HepG2 (cell line): Measurements from ENCODE around the gene NFATC3. TPM values are rescaled to one million over a fixed set of nuclear protein-coding genes. Genes with fewer than 3 reads are reported as not detected.

Source experiments
- ATAC-seq: fragments of 200-7000 bp; cut with Tn5 transposase; 3 replicates; pipeline ENCODE4 v1.9.1; 2020; ENCODE audit warnings: mild to moderate bottlenecking, moderate library complexity
- BruUV-seq: library from RNA; stranded (reverse); fragments of 400-500 nt; replicated peaks from 2 replicates; lab custom pipeline; 2021; lab: Mats Ljungman, UMichigan
- CTCF ChIA-PET: fragments of 300-600 bp; formaldehyde crosslinking; extraction: SDS; loops from one replicate; lab custom pipeline; 2021; ENCODE audit warnings: low total read pairs, inconsistent platforms, low intra/inter-chr PET ratio; lab: Yijun Ruan, JAX
- POLR2A ChIA-PET: fragments of 350-600 bp; sonication (Branson Sonifier 250); formaldehyde crosslinking; loops from one replicate; lab custom pipeline; 2020; ENCODE audit warnings: antibody characterized with exemption, inconsistent platforms; lab: Yijun Ruan, JAX
- DNase-seq: peaks from one replicate; pipeline ENCODE4 v3.0.0-alpha.2; 2015; ENCODE audit warnings: low spot score
- FAIRE-seq: peaks from 3 replicates; lab custom pipeline; 2011; peaks lifted over from hg19 to GRCh38; lab: Jason Lieb, UNC
- H2AFZ ChIP-seq: one replicate; pipeline ENCODE4 v1.6.1; 2011; ENCODE audit warnings: low read length, inconsistent platforms
- H3K27ac ChIP-seq: fragments of 300-600 bp; 3 replicates; pipeline ENCODE4 v1.8.0; 2011; ENCODE audit warnings: mixed run types, mild to moderate bottlenecking, mixed read lengths, low read length, inconsistent platforms; ENCODE audit not compliant: insufficient read depth; ENCODE audit errors: extremely low read length
- H3K27me3 ChIP-seq, 2 experiments: fragments of 200-600 bp in 1 of 2; 2 replicates in 1 of 2; 3 replicates in 1 of 2; pipeline versions ENCODE4 v1.6.0 to v1.8.0; 2011; ENCODE audit warnings: low read length in 2 of 2, mild to moderate bottlenecking in 2 of 2, moderate library complexity in 2 of 2, inconsistent platforms in 1 of 2; ENCODE audit not compliant: insufficient read depth in 2 of 2, control insufficient read depth in 1 of 2
- H3K36me3 ChIP-seq, 2 experiments: fragments of 200-600 bp in 1 of 2; replicated peaks in 1 of 2; 2 replicates in 1 of 2; 3 replicates in 1 of 2; pipeline versions ENCODE4 v1.5.1 to v1.8.0; 2011; ENCODE audit warnings: low read length in 2 of 2, inconsistent platforms in 1 of 2; ENCODE audit not compliant: insufficient read depth in 2 of 2, control insufficient read depth in 1 of 2
- H3K4me1 ChIP-seq: 2 replicates; pipeline ENCODE4 v1.5.1; 2012; ENCODE audit warnings: low read length, inconsistent platforms; ENCODE audit not compliant: insufficient read depth
- H3K4me2 ChIP-seq: 2 replicates; pipeline ENCODE4 v1.6.0; 2011; ENCODE audit warnings: low read depth, low read length, inconsistent platforms
- H3K4me3 ChIP-seq, 3 experiments: fragments of 200-600 bp in 1 of 3; sonication (generic), shearing (Covaris generic) in 1 of 3; replicated peaks in 1 of 3; 2 replicates each; pipeline ENCODE4 v1.5.1; 2011 to 2016; ENCODE audit warnings: low read length in 3 of 3, inconsistent platforms in 2 of 3, low read depth in 2 of 3, mild to moderate bottlenecking in 2 of 3, control low read depth in 1 of 3, mixed read lengths in 1 of 3; ENCODE audit not compliant: insufficient read depth in 1 of 3
- H3K79me2 ChIP-seq: one replicate; pipeline ENCODE4 v1.6.1; 2011; ENCODE audit warnings: low read length, inconsistent platforms; ENCODE audit not compliant: insufficient read depth
- H3K9ac ChIP-seq: 2 replicates; pipeline ENCODE4 v1.6.0; 2011; ENCODE audit warnings: mild to moderate bottlenecking, low read depth, low read length, inconsistent platforms; ENCODE audit not compliant: insufficient read depth
- H3K9me3 ChIP-seq: 2 replicates; pipeline ENCODE4 v1.5.1; 2012; ENCODE audit warnings: mild to moderate bottlenecking, low read length
- H4K20me1 ChIP-seq: 2 replicates; pipeline ENCODE4 v1.6.0; 2011; ENCODE audit warnings: inconsistent platforms, mild to moderate bottlenecking, low read length, moderate library complexity; ENCODE audit not compliant: insufficient read depth
- HIVEP1 ChIP-seq: sonication (generic); formaldehyde crosslinking; IDR thresholded peaks from 2 replicates; pipeline ENCODE4 v1.4.0; 2020; ENCODE audit warnings: mild to moderate bottlenecking, missing genetic modification reagents
- RBM22 ChIP-seq: fragments of 200-400 bp; formaldehyde crosslinking; optimal IDR thresholded peaks from 2 replicates; pipeline ENCODE3; 2017; ENCODE audit warnings: mild to moderate bottlenecking, low read length, moderate library complexity
- RFX5 ChIP-seq: IDR thresholded peaks from 2 replicates; pipeline ENCODE4 v1.6.1; 2011; ENCODE audit warnings: low read depth, low read length, improper control_type of control experiment
- RFXAP ChIP-seq: sonication (generic); formaldehyde crosslinking; IDR thresholded peaks from 2 replicates; pipeline ENCODE4 v1.4.0; 2020; ENCODE audit warnings: missing genetic modification reagents, borderline replicate concordance
- ZNF460 ChIP-seq: sonication (generic); formaldehyde crosslinking; IDR thresholded peaks from 2 replicates; pipeline ENCODE4 v1.5.1; 2020; ENCODE audit warnings: missing genetic modification reagents, mild to moderate bottlenecking, borderline replicate concordance
- ZNF839 ChIP-seq: sonication (generic); formaldehyde crosslinking; IDR thresholded peaks from 2 replicates; pipeline ENCODE4 v1.4.0; 2020; ENCODE audit warnings: missing genetic modification reagents, mild to moderate bottlenecking, borderline replicate concordance
- WGBS: methylation state at CpG from one replicate; pipeline ENCODE4 v1.1.6; 2017; ENCODE audit warnings: low lambda C conversion rate; 5-methylcytosine and 5-hydroxymethylcytosine counted together
- in situ Hi-C: cut with HindIII; loops from 2 replicates; pipeline ENCODE4 v1.10.0; 2017; ENCODE audit warnings: low pct_unique_long_range_greater_than_20kb; ENCODE audit not compliant: extremely low pct_ligation_motif_present
- intact Hi-C: fragments of 100-400 bp; cut with micrococcal nuclease; formaldehyde crosslinking; loops from one replicate; pipeline ENCODE4 v1.10.0; 2022; ENCODE audit not compliant: unreplicated experiment
- polyA plus RNA-seq, 8 experiments: library from polyadenylated mRNA; depleted of rRNA in 3 of 8; stranded (reverse) in 7 of 8; unstranded in 1 of 8; fragments of >200 nt; fragmentation: Illumina TruSeq in 4 of 8; extraction: Trizol in 4 of 8; gene quantifications; 2 replicates each; pipeline versions ENCODE4 v1.2.1 to v1.2.3, GENCODE V29; 2011 to 2016; ENCODE audit warnings: low read depth in 4 of 8, missing spikeins in 1 of 8, mixed read lengths in 1 of 8; ENCODE audit not compliant: insufficient read depth in 1 of 8
- total RNA-seq, 5 experiments: library from RNA; depleted of rRNA; stranded (reverse); fragments of >200 nt; fragmentation: Illumina TruSeq; extraction: Trizol; gene quantifications; 2 replicates each; pipeline ENCODE4 v1.2.3, GENCODE V29; 2016; ENCODE audit warnings: low read depth in 1 of 5
- TF ChIP-seq, protein P1 (sequence below): sonication (generic); formaldehyde crosslinking; IDR thresholded peaks from 2 replicates; pipeline ENCODE4 v1.4.0; 2020; ENCODE audit warnings: missing genetic modification reagents, mild to moderate bottlenecking, borderline replicate concordance
- TF ChIP-seq, protein P2 (sequence below): sonication (generic); formaldehyde crosslinking; IDR thresholded peaks from 2 replicates; pipeline ENCODE4 v1.8.0; 2022; ENCODE audit warnings: low read depth, missing genetic modification reagents

NFATC3 gene
- total and polyA plus RNA-seq, 2 of the 13 experiments (the other 11 are each of a cell fraction or from before 2014, with no cell fraction given), result 52.6 to 62.7 TPM

DNA sequence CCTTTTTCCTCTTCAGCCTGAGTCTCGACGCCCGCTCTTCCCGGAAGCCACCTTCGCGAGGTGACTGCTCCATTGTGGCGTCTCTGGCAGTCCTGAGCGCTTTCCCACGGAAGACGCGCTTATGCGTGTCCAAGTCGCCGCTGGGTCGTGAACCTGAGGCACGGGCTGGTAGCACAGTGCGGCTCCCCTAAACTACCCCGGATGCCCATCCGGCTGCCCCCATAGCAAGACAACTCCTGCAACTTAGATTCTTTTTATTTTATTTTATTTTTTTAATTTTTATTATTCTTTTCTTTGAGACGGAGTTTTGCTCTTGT, 152.8 kb downstream of the NFATC3 start (continued):
- no peak for TF ChIP-seq RBM22
- TF ChIP-seq, all 625 proteins: peak for 18

DNA sequence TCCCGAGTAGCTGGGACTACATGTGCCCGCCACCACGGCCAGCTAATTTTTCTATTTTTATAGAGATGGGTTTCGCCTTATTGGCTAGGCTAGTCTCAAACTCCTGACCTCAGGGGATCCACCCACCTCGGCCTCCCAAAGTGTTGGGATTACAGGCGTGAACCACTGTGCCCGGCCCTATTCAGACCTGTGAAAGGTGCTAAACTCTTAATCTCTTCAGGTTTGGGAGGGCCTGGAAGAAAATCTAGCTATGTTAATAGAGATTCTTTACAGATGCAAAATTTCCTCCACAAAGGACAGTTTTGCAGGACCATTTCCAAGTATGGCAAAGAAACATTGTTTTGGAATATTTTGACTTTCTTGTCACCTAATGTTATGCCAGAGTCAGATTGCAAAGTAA, 156.9 kb downstream of the NFATC3 start:
- Histone ChIP-seq H2AFZ (no peak overlapping the region), H3K36me3 (no peaks in the 10 kb centered on the region), H3K4me2 (no peak overlapping the region), H3K4me1 (peaks cover 47% of the 10 kb centered on the region), H3K27ac (no peak overlapping the region), H3K4me3 (no peak overlapping the region), H4K20me1 (no peaks in the 10 kb centered on the region), H3K79me2 (no peaks in the 10 kb centered on the region), H3K9ac (no peak overlapping the region), H3K27me3 (no peaks in the 10 kb centered on the region; a peak in 1 of 5 replicates), H3K9me3 (no peaks in the 10 kb centered on the region)
- DNase-seq (no peak), FAIRE-seq (no peak), ATAC-seq (no peak)
- ChIA-PET CTCF (no interaction called here), POLR2A (interaction anchor here (0.9 to 1.3 kb wide), 4 partner anchors 10 to 57 kb away, joined by 3 to 7 read pairs (median 3); partner anchors contain the start of gene SLC7A6)
- in situ Hi-C loops (no loop called here), intact Hi-C loops (no loop called here)
- no TSS peak for BruUV-seq
- TF ChIP-seq HIVEP1 (no peak), ZNF460 (CRISPR knock-in tag) (peak; percentile 2; the same call in 1 of the 2 replicates), ZNF839 (CRISPR knock-in tag) (no peak), RFXAP (CRISPR knock-in tag) (no peak), RFX5 (no peak)
- TF ChIP-seq, protein P1, sequence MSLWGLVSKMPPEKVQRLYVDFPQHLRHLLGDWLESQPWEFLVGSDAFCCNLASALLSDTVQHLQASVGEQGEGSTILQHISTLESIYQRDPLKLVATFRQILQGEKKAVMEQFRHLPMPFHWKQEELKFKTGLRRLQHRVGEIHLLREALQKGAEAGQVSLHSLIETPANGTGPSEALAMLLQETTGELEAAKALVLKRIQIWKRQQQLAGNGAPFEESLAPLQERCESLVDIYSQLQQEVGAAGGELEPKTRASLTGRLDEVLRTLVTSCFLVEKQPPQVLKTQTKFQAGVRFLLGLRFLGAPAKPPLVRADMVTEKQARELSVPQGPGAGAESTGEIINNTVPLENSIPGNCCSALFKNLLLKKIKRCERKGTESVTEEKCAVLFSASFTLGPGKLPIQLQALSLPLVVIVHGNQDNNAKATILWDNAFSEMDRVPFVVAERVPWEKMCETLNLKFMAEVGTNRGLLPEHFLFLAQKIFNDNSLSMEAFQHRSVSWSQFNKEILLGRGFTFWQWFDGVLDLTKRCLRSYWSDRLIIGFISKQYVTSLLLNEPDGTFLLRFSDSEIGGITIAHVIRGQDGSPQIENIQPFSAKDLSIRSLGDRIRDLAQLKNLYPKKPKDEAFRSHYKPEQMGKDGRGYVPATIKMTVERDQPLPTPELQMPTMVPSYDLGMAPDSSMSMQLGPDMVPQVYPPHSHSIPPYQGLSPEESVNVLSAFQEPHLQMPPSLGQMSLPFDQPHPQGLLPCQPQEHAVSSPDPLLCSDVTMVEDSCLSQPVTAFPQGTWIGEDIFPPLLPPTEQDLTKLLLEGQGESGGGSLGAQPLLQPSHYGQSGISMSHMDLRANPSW (CRISPR knock-in tag), result no peak
- TF ChIP-seq, protein P2, sequence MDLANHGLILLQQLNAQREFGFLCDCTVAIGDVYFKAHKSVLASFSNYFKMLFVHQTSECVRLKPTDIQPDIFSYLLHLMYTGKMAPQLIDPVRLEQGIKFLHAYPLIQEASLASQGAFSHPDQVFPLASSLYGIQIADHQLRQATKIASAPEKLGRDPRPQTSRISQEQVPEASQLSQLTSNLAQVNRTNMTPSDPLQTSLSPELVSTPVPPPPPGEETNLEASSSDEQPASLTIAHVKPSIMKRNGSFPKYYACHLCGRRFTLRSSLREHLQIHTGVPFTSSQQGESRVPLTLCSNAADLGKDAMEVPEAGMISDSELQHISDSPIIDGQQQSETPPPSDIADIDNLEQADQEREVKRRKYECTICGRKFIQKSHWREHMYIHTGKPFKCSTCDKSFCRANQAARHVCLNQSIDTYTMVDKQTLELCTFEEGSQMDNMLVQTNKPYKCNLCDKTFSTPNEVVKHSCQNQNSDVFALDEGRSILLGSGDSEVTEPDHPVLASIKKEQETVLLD (CRISPR knock-in tag), result no peak
- 85% methylated on average over 7 of the region's 7 CpGs for WGBS
